ENCODE data around the gene ATCAY.

Gene ATCAY

DNA sequence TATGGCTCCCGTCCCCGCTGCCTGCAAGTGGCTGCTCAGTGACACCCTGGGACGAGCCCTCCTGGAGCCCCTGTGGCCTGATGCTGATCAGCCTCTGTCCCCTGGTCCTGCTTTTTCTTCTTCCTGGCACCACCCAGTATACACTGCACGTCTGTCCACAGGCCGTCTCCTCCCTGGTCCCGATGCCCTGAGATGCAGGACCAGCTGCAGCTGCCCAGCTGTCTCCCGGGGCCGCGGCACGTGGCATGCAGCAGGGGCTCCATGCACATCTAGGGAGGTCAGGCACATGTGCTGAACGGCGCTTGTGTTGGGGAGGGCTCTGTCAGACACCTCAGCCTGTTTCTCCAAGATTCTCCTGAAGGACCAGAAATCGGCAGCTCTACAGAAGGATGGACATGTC is 41.8 kb upstream of the ATCAY start:
- Histone ChIP-seq H3K4me1 (ENCODE audit: control insufficient read depth in 2 of 2, insufficient read depth in 2 of 2, low read length in 2 of 2) (no peaks in the 10 kb centered on the region), H3K27ac (ENCODE audit: low read depth in 2 of 2, low read length in 2 of 2) (no peak overlapping the region), H3K4me3 (ENCODE audit: low read length in 2 of 2) (no peak overlapping the region), H3K9me3 (ENCODE audit: control insufficient read depth in 2 of 2, low read length in 2 of 2) (no peaks in the 10 kb centered on the region), H3K9ac (ENCODE audit: low read depth in 1 of 2, low read length in 2 of 2) (no peak overlapping the region), H3K36me3 (ENCODE audit: control insufficient read depth in 2 of 2, insufficient read depth in 2 of 2, low read length in 2 of 2) (no peaks in the 10 kb centered on the region), H3K27me3 (ENCODE audit: control insufficient read depth in 2 of 2, insufficient read depth in 2 of 2, low read length in 2 of 2) (peaks cover 0 to 2% of the 10 kb centered on the region in 2 donors)

DNA sequence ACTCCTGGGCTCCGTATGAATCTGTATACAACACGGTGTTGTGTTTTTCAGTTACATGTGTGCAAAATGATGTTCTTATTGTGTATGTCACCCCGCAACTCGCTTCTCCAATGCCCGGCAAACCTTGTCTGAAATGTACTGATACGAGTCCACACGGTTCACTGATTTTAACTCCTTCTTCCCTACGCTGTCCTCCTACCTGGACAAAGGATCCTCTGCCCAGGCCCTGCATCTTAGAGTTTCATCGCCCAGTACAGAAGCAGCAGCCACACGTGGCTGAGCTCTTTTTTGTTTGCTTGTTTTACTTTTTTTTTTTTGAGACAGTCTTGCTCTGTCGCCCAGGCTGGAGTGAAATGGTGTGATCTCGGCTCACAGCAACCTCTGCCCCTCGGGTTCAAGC is 40.5 kb upstream of the ATCAY start:
- Histone ChIP-seq H3K4me1 (ENCODE audit: control insufficient read depth in 2 of 2, insufficient read depth in 2 of 2, low read length in 2 of 2) (no peaks in the 10 kb centered on the region), H3K4me3 (ENCODE audit: low read length in 2 of 2) (no peak overlapping the region), H3K9ac (ENCODE audit: low read depth in 1 of 2, low read length in 2 of 2) (no peak overlapping the region), H3K27me3 (ENCODE audit: control insufficient read depth in 2 of 2, insufficient read depth in 2 of 2, low read length in 2 of 2) (peaks cover 0 to 2% of the 10 kb centered on the region in 2 donors), H3K9me3 (ENCODE audit: control insufficient read depth in 2 of 2, low read length in 2 of 2) (no peaks in the 10 kb centered on the region), H3K36me3 (ENCODE audit: control insufficient read depth in 2 of 2, insufficient read depth in 2 of 2, low read length in 2 of 2) (no peaks in the 10 kb centered on the region), H3K27ac (ENCODE audit: low read depth in 2 of 2, low read length in 2 of 2) (no peak overlapping the region)

DNA sequence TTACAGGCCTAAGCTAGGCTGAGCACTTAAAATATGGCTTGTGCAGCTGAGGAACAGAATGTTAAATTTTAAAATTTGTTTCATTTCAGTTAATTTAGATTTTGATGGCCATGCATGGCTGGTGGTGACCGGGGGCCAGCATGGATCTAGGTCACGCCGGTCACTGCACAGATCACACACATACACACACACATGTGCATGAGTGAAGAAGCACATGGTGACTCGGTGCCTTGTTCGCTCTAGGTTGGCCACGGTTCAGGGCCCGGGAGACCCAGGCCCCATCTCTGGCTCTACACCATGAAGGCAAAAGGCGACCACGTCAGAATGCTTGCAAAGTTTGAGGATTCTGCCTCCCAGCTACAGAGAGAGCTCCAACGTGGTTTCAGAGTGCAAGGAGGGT is 39.7 kb upstream of the ATCAY start:
- Histone ChIP-seq H3K4me3 (ENCODE audit: low read length in 2 of 2) (no peak overlapping the region), H3K36me3 (ENCODE audit: control insufficient read depth in 2 of 2, insufficient read depth in 2 of 2, low read length in 2 of 2) (no peaks in the 10 kb centered on the region), H3K27me3 (ENCODE audit: control insufficient read depth in 2 of 2, insufficient read depth in 2 of 2, low read length in 2 of 2) (peaks cover 0 to 2% of the 10 kb centered on the region in 2 donors), H3K4me1 (ENCODE audit: control insufficient read depth in 2 of 2, insufficient read depth in 2 of 2, low read length in 2 of 2) (no peaks in the 10 kb centered on the region), H3K9me3 (ENCODE audit: control insufficient read depth in 2 of 2, low read length in 2 of 2) (no peaks in the 10 kb centered on the region), H3K9ac (ENCODE audit: low read depth in 1 of 2, low read length in 2 of 2) (no peak overlapping the region), H3K27ac (ENCODE audit: low read depth in 2 of 2, low read length in 2 of 2) (no peak overlapping the region)

DNA sequence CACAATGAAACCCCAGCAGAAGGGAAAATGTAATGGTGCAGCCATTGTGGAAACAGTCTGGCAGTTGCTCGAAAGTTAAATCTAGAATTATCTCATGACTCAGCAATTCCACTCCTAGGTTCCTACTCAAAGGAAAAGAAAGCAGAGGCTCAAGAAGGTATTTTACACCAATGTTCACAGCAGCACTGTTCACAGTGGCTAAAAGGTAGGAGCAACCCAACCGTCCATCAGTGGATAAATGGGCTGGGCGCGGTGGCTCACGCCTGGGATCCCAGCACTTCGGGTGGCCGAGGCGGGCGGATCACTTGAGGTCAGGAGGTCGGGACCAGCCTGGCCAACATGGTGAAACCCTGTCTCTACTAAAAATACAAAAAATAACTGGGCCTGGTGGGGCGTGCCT is 37.5 kb upstream of the ATCAY start:
- H3K4me3 ChIP-seq (ENCODE audit: low read length in 2 of 2) = no peak overlapping the region
- H3K36me3 ChIP-seq (ENCODE audit: control insufficient read depth in 2 of 2, insufficient read depth in 2 of 2, low read length in 2 of 2) = no peaks in the 10 kb centered on the region
- no peaks in the 10 kb centered on the region for H3K9me3 ChIP-seq (ENCODE audit: control insufficient read depth in 2 of 2, low read length in 2 of 2)
- H3K27ac ChIP-seq (ENCODE audit: low read depth in 2 of 2, low read length in 2 of 2) = no peak overlapping the region
- H3K9ac ChIP-seq (ENCODE audit: low read depth in 1 of 2, low read length in 2 of 2) = no peak overlapping the region
- H3K27me3 ChIP-seq (ENCODE audit: control insufficient read depth in 2 of 2, insufficient read depth in 2 of 2, low read length in 2 of 2) = peaks cover 0 to 2% of the 10 kb centered on the region in 2 donors
- H3K4me1 ChIP-seq (ENCODE audit: control insufficient read depth in 2 of 2, insufficient read depth in 2 of 2, low read length in 2 of 2) = no peaks in the 10 kb centered on the region

DNA sequence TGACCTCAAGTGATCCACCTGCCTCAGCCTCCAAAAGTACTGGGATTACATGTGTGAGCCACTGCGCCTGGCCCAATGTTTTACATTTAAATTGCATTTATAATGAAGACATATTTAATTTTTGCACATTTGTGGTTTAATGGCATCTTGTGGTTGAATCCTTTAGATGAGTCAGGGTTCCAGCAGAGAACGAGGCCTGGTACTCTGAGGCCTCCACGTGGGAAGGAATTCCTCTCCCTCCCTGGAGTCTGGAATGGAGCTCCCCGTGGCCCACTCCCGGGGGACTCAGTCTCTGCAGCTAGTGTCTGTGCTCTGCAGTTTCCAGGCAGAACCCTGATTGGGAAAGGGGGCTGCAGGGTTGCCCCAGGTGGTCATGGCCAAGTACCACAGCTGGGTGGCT is 35.9 kb upstream of the ATCAY start:
- no peaks in the 10 kb centered on the region for H3K4me1 ChIP-seq (ENCODE audit: control insufficient read depth in 2 of 2, insufficient read depth in 2 of 2, low read length in 2 of 2)
- H3K9me3 ChIP-seq (ENCODE audit: control insufficient read depth in 2 of 2, low read length in 2 of 2) = no peaks in the 10 kb centered on the region
- H3K27ac ChIP-seq (ENCODE audit: low read depth in 2 of 2, low read length in 2 of 2) = no peak overlapping the region
- H3K4me3 ChIP-seq (ENCODE audit: low read length in 2 of 2) = no peak overlapping the region
- H3K9ac ChIP-seq (ENCODE audit: low read depth in 1 of 2, low read length in 2 of 2) = no peak overlapping the region
- H3K27me3 ChIP-seq (ENCODE audit: control insufficient read depth in 2 of 2, insufficient read depth in 2 of 2, low read length in 2 of 2) = peaks cover 0 to 2% of the 10 kb centered on the region in 2 donors
- H3K36me3 ChIP-seq (ENCODE audit: control insufficient read depth in 2 of 2, insufficient read depth in 2 of 2, low read length in 2 of 2) = no peaks in the 10 kb centered on the region

DNA sequence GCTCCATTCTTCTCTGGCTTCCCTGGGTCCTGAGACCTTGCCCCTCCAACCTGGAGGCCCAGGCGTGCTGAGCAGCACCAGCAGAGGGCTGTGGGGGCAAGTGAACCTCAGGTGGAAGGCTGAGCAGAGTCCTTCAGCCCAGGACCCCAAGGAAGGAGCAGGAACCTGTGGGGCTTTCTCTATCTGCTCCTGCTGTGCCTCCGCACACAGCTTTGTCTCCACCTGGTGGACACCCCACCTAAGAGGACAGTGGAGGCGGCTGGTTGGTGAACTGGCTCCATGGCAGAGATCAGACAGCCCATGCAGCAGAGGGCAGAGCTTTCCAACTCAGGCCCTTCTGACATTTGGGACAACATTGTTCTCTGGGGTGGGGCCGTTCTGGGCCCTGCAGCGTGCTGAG is 31.4 kb upstream of the ATCAY start:
- Histone ChIP-seq H3K4me3 (ENCODE audit: low read length in 2 of 2) (no peak overlapping the region), H3K9me3 (ENCODE audit: control insufficient read depth in 2 of 2, low read length in 2 of 2) (peaks cover 2 to 3% of the 10 kb centered on the region in 2 donors), H3K36me3 (ENCODE audit: control insufficient read depth in 2 of 2, insufficient read depth in 2 of 2, low read length in 2 of 2) (no peaks in the 10 kb centered on the region), H3K27me3 (ENCODE audit: control insufficient read depth in 2 of 2, insufficient read depth in 2 of 2, low read length in 2 of 2) (no peaks in the 10 kb centered on the region), H3K9ac (ENCODE audit: low read depth in 1 of 2, low read length in 2 of 2) (no peak overlapping the region), H3K4me1 (ENCODE audit: control insufficient read depth in 2 of 2, insufficient read depth in 2 of 2, low read length in 2 of 2) (no peaks in the 10 kb centered on the region), H3K27ac (ENCODE audit: low read depth in 2 of 2, low read length in 2 of 2) (no peak overlapping the region)

DNA sequence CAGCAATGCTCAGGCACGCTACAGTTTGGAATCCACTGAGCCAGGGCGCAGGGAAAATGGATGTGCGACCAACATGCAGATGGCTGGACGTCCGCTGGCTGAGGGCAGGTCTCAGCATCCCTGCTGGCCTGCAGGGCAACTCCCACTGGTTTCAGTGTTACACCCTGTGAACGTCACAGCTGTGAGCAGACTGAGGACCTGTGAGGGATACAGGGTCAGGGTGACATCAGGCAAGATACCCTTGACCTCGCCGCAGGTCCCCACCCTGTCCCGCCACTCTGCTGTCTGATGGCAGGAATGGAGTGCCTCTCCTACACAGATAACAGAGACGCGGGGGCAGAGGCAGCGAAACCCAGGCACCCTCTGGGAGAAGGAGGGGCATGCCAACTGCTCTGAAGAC is 30.7 kb upstream of the ATCAY start:
- Histone ChIP-seq H3K4me3 (ENCODE audit: low read length in 2 of 2) (no peak overlapping the region), H3K4me1 (ENCODE audit: control insufficient read depth in 2 of 2, insufficient read depth in 2 of 2, low read length in 2 of 2) (no peaks in the 10 kb centered on the region), H3K9me3 (ENCODE audit: control insufficient read depth in 2 of 2, low read length in 2 of 2) (peaks cover 2 to 3% of the 10 kb centered on the region in 2 donors), H3K9ac (ENCODE audit: low read depth in 1 of 2, low read length in 2 of 2) (no peak overlapping the region), H3K27me3 (ENCODE audit: control insufficient read depth in 2 of 2, insufficient read depth in 2 of 2, low read length in 2 of 2) (no peaks in the 10 kb centered on the region), H3K36me3 (ENCODE audit: control insufficient read depth in 2 of 2, insufficient read depth in 2 of 2, low read length in 2 of 2) (no peaks in the 10 kb centered on the region), H3K27ac (ENCODE audit: low read depth in 2 of 2, low read length in 2 of 2) (no peak overlapping the region)

DNA sequence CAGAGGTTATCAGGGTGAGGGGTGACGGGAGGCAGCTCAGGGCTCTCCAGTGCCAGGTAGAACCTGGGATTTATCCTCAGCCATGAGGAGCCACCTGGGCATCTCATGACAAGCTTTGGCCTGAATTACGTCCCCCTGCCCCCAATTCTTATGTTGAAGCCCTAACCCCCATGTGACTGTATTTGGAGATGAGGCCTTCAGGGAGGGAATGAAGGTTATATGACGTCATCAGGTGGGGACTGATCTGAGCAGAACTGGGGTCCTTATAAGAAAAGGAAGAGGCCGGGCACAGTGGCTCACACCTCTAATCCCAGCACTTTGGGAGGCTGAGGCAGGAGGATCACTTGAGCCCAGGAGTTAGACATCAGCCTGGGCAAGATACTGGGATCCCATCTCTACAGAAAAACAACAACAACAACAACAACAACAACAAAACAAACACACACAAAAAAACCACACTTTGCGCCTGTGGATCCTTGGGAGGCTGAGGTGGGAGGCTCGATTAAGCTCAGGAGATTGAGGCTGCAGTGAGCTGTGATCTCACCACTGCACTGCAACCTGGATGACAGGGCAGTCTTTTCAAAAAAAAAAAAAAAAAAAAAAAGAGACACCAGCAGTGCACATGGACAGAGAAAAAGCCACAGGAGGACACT is 30.0 kb upstream of the ATCAY start:
- Histone ChIP-seq H3K4me3 (ENCODE audit: low read length in 2 of 2) (no peak overlapping the region), H3K9ac (ENCODE audit: low read depth in 1 of 2, low read length in 2 of 2) (no peak overlapping the region), H3K27me3 (ENCODE audit: control insufficient read depth in 2 of 2, insufficient read depth in 2 of 2, low read length in 2 of 2) (no peaks in the 10 kb centered on the region), H3K4me1 (ENCODE audit: control insufficient read depth in 2 of 2, insufficient read depth in 2 of 2, low read length in 2 of 2) (peaks cover 0 to 1% of the 10 kb centered on the region in 2 donors), H3K36me3 (ENCODE audit: control insufficient read depth in 2 of 2, insufficient read depth in 2 of 2, low read length in 2 of 2) (no peaks in the 10 kb centered on the region), H3K9me3 (ENCODE audit: control insufficient read depth in 2 of 2, low read length in 2 of 2) (peaks cover 2 to 3% of the 10 kb centered on the region in 2 donors), H3K27ac (ENCODE audit: low read depth in 2 of 2, low read length in 2 of 2) (no peak overlapping the region)

DNA sequence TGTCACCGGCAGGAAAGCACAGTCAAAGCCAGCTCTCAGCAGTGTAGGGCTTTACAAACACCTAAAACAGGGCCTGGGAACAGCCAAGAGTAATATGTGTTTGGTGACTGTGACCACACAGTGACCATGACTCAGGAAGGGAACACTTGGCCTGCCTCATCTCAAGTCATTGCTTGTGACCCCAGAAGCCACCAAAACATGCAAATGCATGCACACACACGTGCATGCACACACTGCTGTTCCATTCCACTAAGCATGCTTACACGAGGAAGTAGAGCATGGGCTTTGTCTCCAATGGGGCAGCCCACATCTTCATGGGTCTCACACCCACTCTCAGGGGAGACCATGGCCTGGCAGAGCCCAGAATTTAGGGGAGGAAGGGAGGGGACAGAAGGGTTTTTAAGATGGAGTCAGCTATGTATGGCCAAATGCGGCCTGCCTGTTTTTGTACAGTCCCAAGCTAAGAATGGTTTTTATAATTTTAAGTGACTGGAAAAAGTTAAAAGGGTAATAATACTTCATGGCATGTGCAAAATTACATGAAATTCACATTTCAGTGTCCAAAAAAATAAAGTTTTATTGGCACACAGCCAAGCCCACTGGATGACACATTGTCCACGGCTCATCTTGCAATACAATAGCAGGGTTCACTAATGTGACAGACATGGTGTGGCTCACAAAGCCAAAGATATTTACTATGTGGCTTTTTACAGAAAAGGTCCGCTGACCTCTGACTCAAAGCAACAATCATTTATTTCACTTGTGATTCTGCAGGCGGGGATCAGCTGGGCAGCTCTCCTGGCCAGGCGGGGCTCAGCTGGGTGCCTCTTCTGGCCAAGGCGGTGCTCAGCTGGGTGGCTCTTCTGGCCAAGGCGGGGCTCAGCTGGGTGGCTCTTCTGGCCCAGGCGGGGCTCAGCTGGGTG is 29.0 kb upstream of the ATCAY start:
- Histone ChIP-seq H3K36me3 (ENCODE audit: control insufficient read depth in 2 of 2, insufficient read depth in 2 of 2, low read length in 2 of 2) (no peaks in the 10 kb centered on the region), H3K4me3 (ENCODE audit: low read length in 2 of 2) (no peak overlapping the region), H3K27me3 (ENCODE audit: control insufficient read depth in 2 of 2, insufficient read depth in 2 of 2, low read length in 2 of 2) (no peaks in the 10 kb centered on the region), H3K9me3 (ENCODE audit: control insufficient read depth in 2 of 2, low read length in 2 of 2) (peaks cover 2 to 3% of the 10 kb centered on the region in 2 donors), H3K27ac (ENCODE audit: low read depth in 2 of 2, low read length in 2 of 2) (no peak overlapping the region), H3K4me1 (ENCODE audit: control insufficient read depth in 2 of 2, insufficient read depth in 2 of 2, low read length in 2 of 2) (peaks cover 0 to 4% of the 10 kb centered on the region in 2 donors), H3K9ac (ENCODE audit: low read depth in 1 of 2, low read length in 2 of 2) (no peak overlapping the region)

DNA sequence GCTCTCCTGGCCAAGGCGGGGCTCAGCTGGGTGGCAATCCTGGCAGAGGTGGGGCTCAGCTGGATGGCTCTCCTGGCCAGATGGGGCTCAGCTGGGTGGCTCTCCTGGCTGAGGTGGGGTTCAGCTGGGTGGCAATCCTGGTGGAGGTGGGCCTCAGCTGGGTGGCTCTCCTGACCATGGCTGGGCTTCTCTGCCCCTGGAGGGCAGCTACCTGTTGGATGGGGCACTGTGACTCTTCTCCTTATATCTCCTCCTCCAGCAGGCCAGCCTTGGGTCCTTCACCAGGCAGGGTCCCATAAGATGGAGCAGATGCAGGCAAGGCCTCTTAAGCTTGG is 28.3 kb upstream of the ATCAY start:
- Histone ChIP-seq H3K4me3 (ENCODE audit: low read length in 2 of 2) (no peak overlapping the region), H3K9me3 (ENCODE audit: control insufficient read depth in 2 of 2, low read length in 2 of 2) (peaks cover 2 to 3% of the 10 kb centered on the region in 2 donors), H3K4me1 (ENCODE audit: control insufficient read depth in 2 of 2, insufficient read depth in 2 of 2, low read length in 2 of 2) (peaks cover 0 to 4% of the 10 kb centered on the region in 2 donors), H3K27ac (ENCODE audit: low read depth in 2 of 2, low read length in 2 of 2) (no peak overlapping the region), H3K9ac (ENCODE audit: low read depth in 1 of 2, low read length in 2 of 2) (no peak overlapping the region), H3K36me3 (ENCODE audit: control insufficient read depth in 2 of 2, insufficient read depth in 2 of 2, low read length in 2 of 2) (no peaks in the 10 kb centered on the region), H3K27me3 (ENCODE audit: control insufficient read depth in 2 of 2, insufficient read depth in 2 of 2, low read length in 2 of 2) (no peaks in the 10 kb centered on the region)
